Liver (tissue), 9 donors: ENCODE results near the gene NPHS2. TPM values are rescaled to one million over a fixed set of nuclear protein-coding genes. Genes with fewer than 3 reads are reported as not detected.

Experiments
- DNase-seq: peaks from one replicate; pipeline ENCODE4 v3.0.0-alpha.2; 2017; ENCODE audit warnings: low spot score
- H3K27ac ChIP-seq, 2 donors: one replicate each; pipeline ENCODE4 v1.7.0; 2013; ENCODE audit warnings: inconsistent platforms in 2 of 2, low read length in 2 of 2, control low read depth in 1 of 2, low read depth in 1 of 2, mild to moderate bottlenecking in 1 of 2
- H3K27me3 ChIP-seq, 4 donors: one replicate each; pipeline versions ENCODE4 v1.6.1 to v1.7.0; 2013; ENCODE audit warnings: low read length in 3 of 4, inconsistent platforms in 1 of 4, mild to moderate bottlenecking in 1 of 4, moderate library complexity in 1 of 4; ENCODE audit not compliant: control insufficient read depth in 4 of 4, insufficient read depth in 4 of 4
- H3K36me3 ChIP-seq, 4 donors: one replicate each; pipeline versions ENCODE4 v1.6.1 to v1.7.0; 2013; ENCODE audit warnings: low read length in 3 of 4, mild to moderate bottlenecking in 3 of 4, low read depth in 1 of 4, moderate library complexity in 1 of 4; ENCODE audit not compliant: control insufficient read depth in 4 of 4, insufficient read depth in 3 of 4
- H3K4me1 ChIP-seq, 4 donors: one replicate each; pipeline versions ENCODE4 v1.6.1 to v1.7.0; 2013; ENCODE audit warnings: low read length in 3 of 4, mild to moderate bottlenecking in 3 of 4, moderate library complexity in 1 of 4; ENCODE audit not compliant: control insufficient read depth in 4 of 4, insufficient read depth in 4 of 4
- H3K4me3 ChIP-seq, 3 donors: one replicate each; pipeline versions ENCODE4 v1.6.1 to v1.7.0; 2013; ENCODE audit warnings: low read length in 3 of 3, control low read depth in 1 of 3, low read depth in 1 of 3, mild to moderate bottlenecking in 1 of 3
- H3K9ac ChIP-seq, 2 donors: one replicate each; pipeline ENCODE4 v1.7.0; 2013; ENCODE audit warnings: low read length in 2 of 2, mild to moderate bottlenecking in 2 of 2, moderate library complexity in 2 of 2, control low read depth in 1 of 2, low read depth in 1 of 2
- H3K9me3 ChIP-seq, 4 donors: one replicate each; pipeline versions ENCODE4 v1.6.1 to v1.7.0; 2013; ENCODE audit warnings: low read length in 3 of 4; ENCODE audit not compliant: control insufficient read depth in 4 of 4
- FOXA2 ChIP-seq: IDR thresholded peaks from 2 replicates; pipeline ENCODE4 v1.6.1; 2016; ENCODE audit warnings: antibody characterized with exemption
- GABPA ChIP-seq, 2 donors: IDR thresholded peaks in 1 of 2; conservative IDR thresholded peaks in 1 of 2; 2 replicates each; pipeline ENCODE4 v1.6.1; 2016; ENCODE audit warnings: antibody characterized with exemption in 2 of 2, mild to moderate bottlenecking in 1 of 2, moderate library complexity in 1 of 2
- HNF4A ChIP-seq, 2 donors: conservative IDR thresholded peaks; 2 replicates each; pipeline ENCODE4 v1.6.1; 2016; ENCODE audit warnings: antibody characterized with exemption in 2 of 2, mild to moderate bottlenecking in 2 of 2
- HNF4G ChIP-seq: IDR thresholded peaks from 2 replicates; pipeline ENCODE4 v1.6.1; 2016; ENCODE audit warnings: antibody characterized with exemption
- JUND ChIP-seq, 2 donors: IDR thresholded peaks; 2 replicates each; pipeline ENCODE4 v1.6.1; 2016; ENCODE audit warnings: antibody characterized with exemption in 2 of 2
- RAD21 ChIP-seq, 2 donors: IDR thresholded peaks; 2 replicates each; pipeline ENCODE4 v1.6.1; 2016; ENCODE audit warnings: antibody characterized with exemption in 2 of 2, mild to moderate bottlenecking in 2 of 2
- RXRA ChIP-seq, 2 donors: IDR thresholded peaks; 2 replicates each; pipeline ENCODE4 v1.6.1; 2017 to 2018; ENCODE audit warnings: antibody characterized with exemption in 2 of 2, mild to moderate bottlenecking in 1 of 2
- SP1 ChIP-seq: IDR thresholded peaks from 2 replicates; pipeline ENCODE4 v1.6.1; 2018; ENCODE audit warnings: antibody characterized with exemption, mild to moderate bottlenecking
- TAF1 ChIP-seq: conservative IDR thresholded peaks from 2 replicates; pipeline ENCODE4 v1.6.1; 2016; ENCODE audit warnings: antibody characterized with exemption, mild to moderate bottlenecking
- WGBS: extraction: QIAGEN DNeasy Blood & Tissue Kit; methylation state at CpG from one replicate; pipeline ENCODE4 v1.1.7; 2013; 5-methylcytosine and 5-hydroxymethylcytosine counted together
- polyA plus RNA-seq, 2 donors: library from polyadenylated mRNA; stranded (reverse) in 1 of 2; unstranded in 1 of 2; fragments of 200-250 nt in 1 of 2; fragments of >200 nt in 1 of 2; fragmentation: Nextera tagmentation in 1 of 2; extraction: Ambion mirVana in 1 of 2; gene quantifications; one replicate each; pipeline versions ENCODE4 v1.2.1 to v1.2.3, GENCODE V29; 2013 to 2015
- total RNA-seq, 2 donors: library from RNA; depleted of rRNA; stranded (reverse); fragments of >200 nt; gene quantifications; one replicate each; pipeline ENCODE4 v1.2.3, GENCODE V29; 2014
- TF ChIP-seq, protein P1 (sequence below): IDR thresholded peaks from 2 replicates; pipeline ENCODE4 v1.6.1; 2016; ENCODE audit warnings: antibody characterized with exemption
- TF ChIP-seq, protein P2 (sequence below): IDR thresholded peaks from 2 replicates; pipeline ENCODE4 v1.6.1; 2016; ENCODE audit warnings: antibody characterized with exemption, mild to moderate bottlenecking
- TF ChIP-seq, protein P3 (sequence below): fragments of 150-350 bp; IDR thresholded peaks from 2 replicates; pipeline ENCODE4 v1.5.1; 2017; ENCODE audit warnings: improper control_type of control experiment, low read depth, low read length; ENCODE audit not compliant: missing input control
- TF ChIP-seq, protein P4 (sequence below): IDR thresholded peaks from 2 replicates; pipeline ENCODE4 v1.6.1; 2016; ENCODE audit warnings: antibody characterized with exemption
- donor health status: healthy.
- donor health status: healthy.
- donor health status: healthy.
- donor health status: healthy.
- donor health status: healthy.

NPHS2 gene
- total and polyA plus RNA-seq, 4 donors, result not detected

DNA sequence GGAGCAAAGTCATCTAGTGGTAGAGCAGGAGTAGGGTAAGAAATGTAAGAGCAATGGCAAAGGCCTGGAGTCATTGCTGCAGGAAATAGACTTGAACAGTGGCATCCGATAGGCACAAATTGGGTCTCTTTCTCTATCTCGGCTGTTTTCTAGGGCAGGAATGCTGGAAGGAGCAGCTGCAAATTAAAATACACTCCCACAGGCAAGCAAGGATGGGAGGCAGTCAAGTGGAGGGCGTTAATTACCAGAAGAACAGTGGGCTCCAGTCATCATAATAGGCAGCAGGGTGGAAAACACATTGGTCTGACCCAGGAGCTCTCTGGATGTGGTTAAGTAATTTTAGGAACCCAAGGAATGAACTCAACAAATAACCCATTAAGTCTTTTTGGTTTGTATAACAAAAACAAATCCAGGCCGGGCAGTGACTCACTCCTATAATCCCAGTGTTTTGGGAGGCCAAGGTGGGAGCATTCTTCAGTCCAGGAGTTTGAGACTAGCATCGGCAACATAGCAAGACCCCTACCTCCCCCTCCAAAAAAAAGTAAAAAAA lies 8.1 kb upstream of the NPHS2 start:
- TF ChIP-seq TAF1, result no peak
- TF ChIP-seq GABPA (IDR thresholded peaks at IDR 0.05 in 1 of 2, conservative IDR thresholded peaks at IDR 0.05 in 1 of 2), result no peak
- TF ChIP-seq, protein P1, sequence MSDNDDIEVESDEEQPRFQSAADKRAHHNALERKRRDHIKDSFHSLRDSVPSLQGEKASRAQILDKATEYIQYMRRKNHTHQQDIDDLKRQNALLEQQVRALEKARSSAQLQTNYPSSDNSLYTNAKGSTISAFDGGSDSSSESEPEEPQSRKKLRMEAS, result no peak
- TF ChIP-seq HNF4A (conservative IDR thresholded peaks at IDR 0.05), result no peak
- TF ChIP-seq, protein P2, sequence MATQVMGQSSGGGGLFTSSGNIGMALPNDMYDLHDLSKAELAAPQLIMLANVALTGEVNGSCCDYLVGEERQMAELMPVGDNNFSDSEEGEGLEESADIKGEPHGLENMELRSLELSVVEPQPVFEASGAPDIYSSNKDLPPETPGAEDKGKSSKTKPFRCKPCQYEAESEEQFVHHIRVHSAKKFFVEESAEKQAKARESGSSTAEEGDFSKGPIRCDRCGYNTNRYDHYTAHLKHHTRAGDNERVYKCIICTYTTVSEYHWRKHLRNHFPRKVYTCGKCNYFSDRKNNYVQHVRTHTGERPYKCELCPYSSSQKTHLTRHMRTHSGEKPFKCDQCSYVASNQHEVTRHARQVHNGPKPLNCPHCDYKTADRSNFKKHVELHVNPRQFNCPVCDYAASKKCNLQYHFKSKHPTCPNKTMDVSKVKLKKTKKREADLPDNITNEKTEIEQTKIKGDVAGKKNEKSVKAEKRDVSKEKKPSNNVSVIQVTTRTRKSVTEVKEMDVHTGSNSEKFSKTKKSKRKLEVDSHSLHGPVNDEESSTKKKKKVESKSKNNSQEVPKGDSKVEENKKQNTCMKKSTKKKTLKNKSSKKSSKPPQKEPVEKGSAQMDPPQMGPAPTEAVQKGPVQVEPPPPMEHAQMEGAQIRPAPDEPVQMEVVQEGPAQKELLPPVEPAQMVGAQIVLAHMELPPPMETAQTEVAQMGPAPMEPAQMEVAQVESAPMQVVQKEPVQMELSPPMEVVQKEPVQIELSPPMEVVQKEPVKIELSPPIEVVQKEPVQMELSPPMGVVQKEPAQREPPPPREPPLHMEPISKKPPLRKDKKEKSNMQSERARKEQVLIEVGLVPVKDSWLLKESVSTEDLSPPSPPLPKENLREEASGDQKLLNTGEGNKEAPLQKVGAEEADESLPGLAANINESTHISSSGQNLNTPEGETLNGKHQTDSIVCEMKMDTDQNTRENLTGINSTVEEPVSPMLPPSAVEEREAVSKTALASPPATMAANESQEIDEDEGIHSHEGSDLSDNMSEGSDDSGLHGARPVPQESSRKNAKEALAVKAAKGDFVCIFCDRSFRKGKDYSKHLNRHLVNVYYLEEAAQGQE, result no peak
- TF ChIP-seq HNF4G, result no peak

DNA sequence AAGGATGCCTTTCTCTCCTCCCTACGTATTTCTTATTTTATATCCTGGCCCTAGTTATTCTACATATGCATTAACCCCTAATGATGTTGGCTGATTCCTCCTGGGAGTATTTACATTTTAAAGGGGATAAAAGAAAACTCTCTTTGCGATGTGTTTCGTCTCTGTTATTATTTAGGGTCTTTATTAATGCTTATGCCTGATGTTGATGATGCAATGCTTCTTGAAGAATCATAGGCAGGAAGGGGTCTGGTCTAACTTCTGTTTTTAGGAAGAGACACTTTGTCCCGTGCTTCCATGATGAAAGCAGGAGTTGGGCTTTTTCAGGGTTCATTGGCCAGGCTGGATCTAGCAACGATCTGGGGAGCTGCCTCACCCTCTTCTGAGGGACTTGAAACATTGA lies 761 bp upstream of the NPHS2 start:
- peaks cover 0 to 6% (median 0%) of the 10 kb centered on the region in 4 donors for H3K4me1 ChIP-seq
- 30% methylated on average over 5 of the region's 5 CpGs for WGBS
- no peak overlapping the region for H3K27ac ChIP-seq
- no peak overlapping the region for H3K9ac ChIP-seq
- peaks cover 3 to 10% (median 10%) of the 10 kb centered on the region in 4 donors for H3K27me3 ChIP-seq
- TF ChIP-seq SP1 (no peak), RAD21 (IDR thresholded peaks at IDR 0.05) (no peak), TAF1 (no peak), GABPA (IDR thresholded peaks at IDR 0.05 in 1 of 2, conservative IDR thresholded peaks at IDR 0.05 in 1 of 2) (no peak), FOXA2 (no peak), HNF4A (conservative IDR thresholded peaks at IDR 0.05) (no peak)
- no peaks in the 10 kb centered on the region for H3K9me3 ChIP-seq
- DNase-seq, result no peak
- no peak overlapping the region for H3K4me3 ChIP-seq
- no peaks in the 10 kb centered on the region for H3K36me3 ChIP-seq

More for the DNA sequence above, 8.1 kb upstream of the NPHS2 start:
- Histone ChIP-seq H3K9ac (no peak overlapping the region), H3K36me3 (no peaks in the 10 kb centered on the region), H3K27me3 (peaks cover 0 to 12% (median 5%) of the 10 kb centered on the region in 4 donors), H3K4me1 (no peaks in the 10 kb centered on the region), H3K4me3 (no peak overlapping the region), H3K27ac (no peak overlapping the region), H3K9me3 (no peaks in the 10 kb centered on the region)
- 87% methylated on average over 5 of the region's 5 CpGs for WGBS
- DNase-seq, result no peak

DNA sequence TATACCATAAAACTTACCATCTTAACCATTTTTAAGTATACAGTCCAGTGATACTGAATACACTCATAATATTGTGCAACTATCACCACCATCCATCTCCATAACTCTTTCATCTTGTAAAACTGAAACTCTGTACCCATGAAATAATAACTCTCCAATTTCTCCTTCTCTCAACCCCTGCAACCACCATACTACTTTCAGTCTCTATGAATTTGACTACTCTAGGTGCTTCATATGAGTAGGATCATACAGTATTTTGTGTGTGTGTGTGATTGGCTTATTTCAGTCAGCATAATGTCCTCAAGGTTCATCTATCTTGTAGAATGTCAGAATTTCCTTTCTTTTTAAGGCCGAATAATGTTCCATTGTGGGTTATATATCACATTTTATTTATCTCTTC lies 17.7 kb downstream of the NPHS2 start:
- H3K36me3 ChIP-seq, result no peaks in the 10 kb centered on the region
- no peak for DNase-seq
- H3K4me1 ChIP-seq, result no peaks in the 10 kb centered on the region
- TF ChIP-seq GABPA (IDR thresholded peaks at IDR 0.05 in 1 of 2, conservative IDR thresholded peaks at IDR 0.05 in 1 of 2) (no peak), FOXA2 (no peak), JUND (IDR thresholded peaks at IDR 0.05) (no peak), RXRA (IDR thresholded peaks at IDR 0.05) (no peak), SP1 (no peak)
- TF ChIP-seq, protein P3, sequence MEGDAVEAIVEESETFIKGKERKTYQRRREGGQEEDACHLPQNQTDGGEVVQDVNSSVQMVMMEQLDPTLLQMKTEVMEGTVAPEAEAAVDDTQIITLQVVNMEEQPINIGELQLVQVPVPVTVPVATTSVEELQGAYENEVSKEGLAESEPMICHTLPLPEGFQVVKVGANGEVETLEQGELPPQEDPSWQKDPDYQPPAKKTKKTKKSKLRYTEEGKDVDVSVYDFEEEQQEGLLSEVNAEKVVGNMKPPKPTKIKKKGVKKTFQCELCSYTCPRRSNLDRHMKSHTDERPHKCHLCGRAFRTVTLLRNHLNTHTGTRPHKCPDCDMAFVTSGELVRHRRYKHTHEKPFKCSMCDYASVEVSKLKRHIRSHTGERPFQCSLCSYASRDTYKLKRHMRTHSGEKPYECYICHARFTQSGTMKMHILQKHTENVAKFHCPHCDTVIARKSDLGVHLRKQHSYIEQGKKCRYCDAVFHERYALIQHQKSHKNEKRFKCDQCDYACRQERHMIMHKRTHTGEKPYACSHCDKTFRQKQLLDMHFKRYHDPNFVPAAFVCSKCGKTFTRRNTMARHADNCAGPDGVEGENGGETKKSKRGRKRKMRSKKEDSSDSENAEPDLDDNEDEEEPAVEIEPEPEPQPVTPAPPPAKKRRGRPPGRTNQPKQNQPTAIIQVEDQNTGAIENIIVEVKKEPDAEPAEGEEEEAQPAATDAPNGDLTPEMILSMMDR, result no peak
- TF ChIP-seq, protein P1, result no peak
- TF ChIP-seq, protein P2, result no peak
- TF ChIP-seq, protein P4, sequence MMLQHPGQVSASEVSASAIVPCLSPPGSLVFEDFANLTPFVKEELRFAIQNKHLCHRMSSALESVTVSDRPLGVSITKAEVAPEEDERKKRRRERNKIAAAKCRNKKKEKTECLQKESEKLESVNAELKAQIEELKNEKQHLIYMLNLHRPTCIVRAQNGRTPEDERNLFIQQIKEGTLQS, result no peak
- H3K9me3 ChIP-seq, result no peaks in the 10 kb centered on the region
- H3K27ac ChIP-seq, result no peak overlapping the region
- WGBS, result 89% methylated on average over 1 of the region's 1 CpG
- no peak overlapping the region for H3K4me3 ChIP-seq
- no peaks in the 10 kb centered on the region for H3K27me3 ChIP-seq
- H3K9ac ChIP-seq, result no peak overlapping the region
